ENCODE data around the gene SLC9A1. TPM values are rescaled to one million over a fixed set of nuclear protein-coding genes. Genes with fewer than 3 reads are reported as not detected.

Gene SLC9A1
- polyA plus RNA-seq, 1 of the 3 experiments (the other 2 are of a cell fraction), result 11.4 TPM

DNA sequence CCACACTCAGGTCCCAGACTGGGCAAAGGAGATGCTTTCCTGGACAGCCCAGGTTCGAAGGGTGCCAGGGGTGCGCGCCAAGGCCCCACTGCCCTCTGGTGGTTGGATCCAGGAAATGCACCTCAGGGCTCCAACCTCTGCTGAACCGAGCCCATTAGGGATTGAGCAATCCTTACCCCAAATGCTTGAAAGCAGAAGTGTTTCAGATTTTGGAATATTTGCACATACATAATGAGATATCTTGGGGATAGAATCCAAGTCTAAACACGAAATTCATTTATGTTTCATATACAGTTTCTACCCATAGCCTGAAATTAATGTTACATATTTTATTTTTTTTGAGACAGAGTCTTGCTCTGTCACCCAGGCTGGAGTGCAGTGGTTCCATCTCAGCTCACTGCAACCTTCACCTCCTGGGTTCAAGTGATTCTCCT, 57.4 kb downstream of the SLC9A1 start:
- Histone ChIP-seq H3K79me2 (ENCODE audit: insufficient read depth) (no peaks in the 10 kb centered on the region), H3K4me1 (ENCODE audit: control insufficient read depth in 1 of 2, insufficient read depth in 2 of 2, low read depth in 1 of 2, low read length in 1 of 2) (peaks cover 15 to 19% of the 10 kb centered on the region in 2 experiments; a peak in 3 of 4 replicates), H3K9me3 (no peaks in the 10 kb centered on the region), H3K4me2 (no peak overlapping the region), H4K20me1 (ENCODE audit: insufficient read depth) (no peaks in the 10 kb centered on the region), H3K36me3 (replicated peaks in 1 of 2; ENCODE audit: control insufficient read depth in 1 of 2, insufficient read depth in 2 of 2, low read length in 1 of 2) (no peaks in the 10 kb centered on the region), H3K4me3 (ENCODE audit: low read depth in 2 of 2, low read length in 1 of 2) (peak overlapping the region in 1 of 2 experiments; percentile 36; a peak in 1 of 4 replicates), H3K27me3 (ENCODE audit: insufficient read depth) (no peaks in the 10 kb centered on the region), H3K9me2 (no peaks in the 10 kb centered on the region), H3K27ac (ENCODE audit: low read depth in 2 of 2, low read length in 1 of 2) (no peak overlapping the region), H3F3A (replicated peaks; ENCODE audit: insufficient read depth) (no peaks in the 10 kb centered on the region), H3K9ac (no peak overlapping the region), H2AFZ (ENCODE audit: low read depth) (0 out of 2 replicates have a peak overlapping the region, but pooled peaks have one; percentile 53)
- DNase-seq, result peak; percentile 91
- POLR2A ChIA-PET, result interaction anchor here (2.1 kb wide), 1 partner anchor 51 kb away, joined by 15 read pairs; no protein-coding TSS in a partner anchor
- CTCF ChIA-PET, result interaction anchor here (0.6 to 23.4 kb wide), 41 partner anchors 8 to 510 kb away, joined by 3 to 1084 read pairs (median 4); partner anchors contain the start of genes MAP3K6 and TRNP1
- WGBS (ENCODE audit: low lambda C conversion rate), result under 1% methylated on average over 5 of the region's 5 CpGs
- TF ChIP-seq RAD21 (IDR thresholded peaks at IDR 0.05; ENCODE audit: low read length) (peak; percentile 96), TCF12 (IDR thresholded peaks at IDR 0.05) (no peak), TAF1 (IDR thresholded peaks at IDR 0.05; ENCODE audit: borderline replicate concordance, low read depth, low read length) (no peak), RCOR1 (IDR thresholded peaks at IDR 0.05; ENCODE audit: low read length) (no peak), SMC3 (IDR thresholded peaks at IDR 0.05; ENCODE audit: low read depth, low read length) (peak; percentile 99)
- TF ChIP-seq, protein P1, sequence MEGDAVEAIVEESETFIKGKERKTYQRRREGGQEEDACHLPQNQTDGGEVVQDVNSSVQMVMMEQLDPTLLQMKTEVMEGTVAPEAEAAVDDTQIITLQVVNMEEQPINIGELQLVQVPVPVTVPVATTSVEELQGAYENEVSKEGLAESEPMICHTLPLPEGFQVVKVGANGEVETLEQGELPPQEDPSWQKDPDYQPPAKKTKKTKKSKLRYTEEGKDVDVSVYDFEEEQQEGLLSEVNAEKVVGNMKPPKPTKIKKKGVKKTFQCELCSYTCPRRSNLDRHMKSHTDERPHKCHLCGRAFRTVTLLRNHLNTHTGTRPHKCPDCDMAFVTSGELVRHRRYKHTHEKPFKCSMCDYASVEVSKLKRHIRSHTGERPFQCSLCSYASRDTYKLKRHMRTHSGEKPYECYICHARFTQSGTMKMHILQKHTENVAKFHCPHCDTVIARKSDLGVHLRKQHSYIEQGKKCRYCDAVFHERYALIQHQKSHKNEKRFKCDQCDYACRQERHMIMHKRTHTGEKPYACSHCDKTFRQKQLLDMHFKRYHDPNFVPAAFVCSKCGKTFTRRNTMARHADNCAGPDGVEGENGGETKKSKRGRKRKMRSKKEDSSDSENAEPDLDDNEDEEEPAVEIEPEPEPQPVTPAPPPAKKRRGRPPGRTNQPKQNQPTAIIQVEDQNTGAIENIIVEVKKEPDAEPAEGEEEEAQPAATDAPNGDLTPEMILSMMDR (IDR thresholded peaks at IDR 0.05), result peak; percentile 97
- TF ChIP-seq, protein P2, sequence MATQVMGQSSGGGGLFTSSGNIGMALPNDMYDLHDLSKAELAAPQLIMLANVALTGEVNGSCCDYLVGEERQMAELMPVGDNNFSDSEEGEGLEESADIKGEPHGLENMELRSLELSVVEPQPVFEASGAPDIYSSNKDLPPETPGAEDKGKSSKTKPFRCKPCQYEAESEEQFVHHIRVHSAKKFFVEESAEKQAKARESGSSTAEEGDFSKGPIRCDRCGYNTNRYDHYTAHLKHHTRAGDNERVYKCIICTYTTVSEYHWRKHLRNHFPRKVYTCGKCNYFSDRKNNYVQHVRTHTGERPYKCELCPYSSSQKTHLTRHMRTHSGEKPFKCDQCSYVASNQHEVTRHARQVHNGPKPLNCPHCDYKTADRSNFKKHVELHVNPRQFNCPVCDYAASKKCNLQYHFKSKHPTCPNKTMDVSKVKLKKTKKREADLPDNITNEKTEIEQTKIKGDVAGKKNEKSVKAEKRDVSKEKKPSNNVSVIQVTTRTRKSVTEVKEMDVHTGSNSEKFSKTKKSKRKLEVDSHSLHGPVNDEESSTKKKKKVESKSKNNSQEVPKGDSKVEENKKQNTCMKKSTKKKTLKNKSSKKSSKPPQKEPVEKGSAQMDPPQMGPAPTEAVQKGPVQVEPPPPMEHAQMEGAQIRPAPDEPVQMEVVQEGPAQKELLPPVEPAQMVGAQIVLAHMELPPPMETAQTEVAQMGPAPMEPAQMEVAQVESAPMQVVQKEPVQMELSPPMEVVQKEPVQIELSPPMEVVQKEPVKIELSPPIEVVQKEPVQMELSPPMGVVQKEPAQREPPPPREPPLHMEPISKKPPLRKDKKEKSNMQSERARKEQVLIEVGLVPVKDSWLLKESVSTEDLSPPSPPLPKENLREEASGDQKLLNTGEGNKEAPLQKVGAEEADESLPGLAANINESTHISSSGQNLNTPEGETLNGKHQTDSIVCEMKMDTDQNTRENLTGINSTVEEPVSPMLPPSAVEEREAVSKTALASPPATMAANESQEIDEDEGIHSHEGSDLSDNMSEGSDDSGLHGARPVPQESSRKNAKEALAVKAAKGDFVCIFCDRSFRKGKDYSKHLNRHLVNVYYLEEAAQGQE (IDR thresholded peaks at IDR 0.05; ENCODE audit: low read depth, low read length), result no peak

DNA sequence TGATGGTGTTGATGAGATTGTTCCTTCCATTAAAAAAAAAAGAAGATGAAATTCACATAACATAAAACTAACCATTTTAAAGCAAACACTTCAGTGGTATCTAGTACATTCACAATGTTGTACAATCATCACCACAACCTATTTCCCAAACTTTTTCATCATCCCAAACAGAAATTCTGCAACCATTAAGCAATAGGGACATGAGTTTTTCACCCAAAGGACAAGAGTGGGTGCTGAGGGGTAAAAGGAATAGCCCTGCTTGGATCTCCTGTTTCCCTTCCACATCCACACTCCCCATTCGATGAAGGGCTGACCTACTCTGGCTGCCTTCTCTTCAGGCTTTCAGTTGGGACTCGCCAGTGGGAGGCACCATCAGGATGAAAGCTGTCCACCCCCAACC, 59.3 kb downstream of the SLC9A1 start:
- Histone ChIP-seq H3K4me2 (no peak overlapping the region), H2AFZ (ENCODE audit: low read depth) (no peak overlapping the region), H3F3A (replicated peaks; ENCODE audit: insufficient read depth) (no peaks in the 10 kb centered on the region), H3K36me3 (replicated peaks in 1 of 2; ENCODE audit: control insufficient read depth in 1 of 2, insufficient read depth in 2 of 2, low read length in 1 of 2) (no peaks in the 10 kb centered on the region), H3K4me1 (ENCODE audit: control insufficient read depth in 1 of 2, insufficient read depth in 2 of 2, low read depth in 1 of 2, low read length in 1 of 2) (peaks cover 15 to 19% of the 10 kb centered on the region in 2 experiments; a peak in 3 of 4 replicates), H3K79me2 (ENCODE audit: insufficient read depth) (no peaks in the 10 kb centered on the region), H3K9ac (no peak overlapping the region), H3K9me2 (no peaks in the 10 kb centered on the region), H3K9me3 (no peaks in the 10 kb centered on the region), H4K20me1 (ENCODE audit: insufficient read depth) (no peaks in the 10 kb centered on the region), H3K27ac (ENCODE audit: low read depth in 2 of 2, low read length in 1 of 2) (no peak overlapping the region), H3K27me3 (ENCODE audit: insufficient read depth) (0 out of 2 replicates have a peak, but pooled peaks cover 3% of the 10 kb centered on the region), H3K4me3 (ENCODE audit: low read depth in 2 of 2, low read length in 1 of 2) (no peak overlapping the region)
- POLR2A ChIA-PET, result no interaction called here
- TF ChIP-seq FOSL2 (IDR thresholded peaks at IDR 0.05; ENCODE audit: borderline replicate concordance, low read depth), result no peak
- no peak for TF ChIP-seq EZH2phosphoT487 (IDR thresholded peaks at IDR 0.05; ENCODE audit: borderline replicate concordance, low read depth)
- TF ChIP-seq RCOR1 (IDR thresholded peaks at IDR 0.05; ENCODE audit: low read length), result no peak
- no peak for TF ChIP-seq NFIC (IDR thresholded peaks at IDR 0.05; ENCODE audit: borderline replicate concordance)
- TF ChIP-seq SMC3 (IDR thresholded peaks at IDR 0.05; ENCODE audit: low read depth, low read length), result no peak
- DNase-seq, result no peak
- CTCF ChIA-PET, result interaction anchor here (1.2 to 23.4 kb wide), 3 partner anchors 51 to 292 kb away, joined by 4 to 1084 read pairs (median 5); partner anchors contain the start of gene SLC9A1
- 82% methylated on average over 2 of the region's 2 CpGs for WGBS (ENCODE audit: low lambda C conversion rate)
